Astrocyte (in vitro differentiated cells and primary cell): ENCODE results near the gene RARB.

Experiments
- EZH2 ChIP-seq: IDR thresholded peaks from 2 replicates; pipeline ENCODE4 v1.6.1; 2012; ENCODE audit warnings: mild to moderate bottlenecking, low read length, inconsistent platforms; ENCODE audit not compliant: insufficient read depth
- TF ChIP-seq, protein P1 (sequence below): IDR thresholded peaks from 2 replicates; pipeline ENCODE4 v1.5.1; 2011; ENCODE audit warnings: low read depth, mild to moderate bottlenecking, inconsistent platforms, low read length, moderate library complexity; ENCODE audit not compliant: insufficient read depth

DNA sequence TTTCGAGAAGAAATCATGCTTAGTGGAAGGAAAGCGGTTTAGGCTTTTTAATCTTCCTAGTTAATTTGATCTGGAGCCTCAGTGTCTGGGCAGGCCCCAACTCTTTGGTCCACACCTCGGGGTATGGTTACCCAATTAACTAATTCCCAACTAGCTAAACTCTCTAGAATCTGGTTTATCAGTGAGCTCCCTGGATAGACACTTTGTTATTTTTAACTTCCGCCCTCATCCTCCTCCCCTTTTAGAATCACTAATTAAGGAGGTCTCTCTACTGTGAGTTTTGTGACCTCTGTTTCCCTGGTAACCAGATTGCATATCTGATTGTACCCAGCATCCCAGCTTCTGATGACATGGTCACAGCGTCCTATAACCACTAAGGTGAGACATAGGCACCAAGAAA is 112.2 kb downstream of the RARB start:
- TF ChIP-seq, protein P1, sequence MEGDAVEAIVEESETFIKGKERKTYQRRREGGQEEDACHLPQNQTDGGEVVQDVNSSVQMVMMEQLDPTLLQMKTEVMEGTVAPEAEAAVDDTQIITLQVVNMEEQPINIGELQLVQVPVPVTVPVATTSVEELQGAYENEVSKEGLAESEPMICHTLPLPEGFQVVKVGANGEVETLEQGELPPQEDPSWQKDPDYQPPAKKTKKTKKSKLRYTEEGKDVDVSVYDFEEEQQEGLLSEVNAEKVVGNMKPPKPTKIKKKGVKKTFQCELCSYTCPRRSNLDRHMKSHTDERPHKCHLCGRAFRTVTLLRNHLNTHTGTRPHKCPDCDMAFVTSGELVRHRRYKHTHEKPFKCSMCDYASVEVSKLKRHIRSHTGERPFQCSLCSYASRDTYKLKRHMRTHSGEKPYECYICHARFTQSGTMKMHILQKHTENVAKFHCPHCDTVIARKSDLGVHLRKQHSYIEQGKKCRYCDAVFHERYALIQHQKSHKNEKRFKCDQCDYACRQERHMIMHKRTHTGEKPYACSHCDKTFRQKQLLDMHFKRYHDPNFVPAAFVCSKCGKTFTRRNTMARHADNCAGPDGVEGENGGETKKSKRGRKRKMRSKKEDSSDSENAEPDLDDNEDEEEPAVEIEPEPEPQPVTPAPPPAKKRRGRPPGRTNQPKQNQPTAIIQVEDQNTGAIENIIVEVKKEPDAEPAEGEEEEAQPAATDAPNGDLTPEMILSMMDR = no peak
- no peak for TF ChIP-seq EZH2
